Mammary epithelial cell (primary cell): ENCODE data around the gene FILIP1.

ENCODE experiments used
- CTCF ChIP-seq, 2 donors: IDR thresholded peaks in 1 of 2; conservative IDR thresholded peaks in 1 of 2; 2 replicates each; pipeline ENCODE4 v1.5.1; 2011 to 2012; ENCODE audit warnings: inconsistent platforms in 2 of 2, low read length in 2 of 2, mild to moderate bottlenecking in 2 of 2, control low read depth in 1 of 2, low read depth in 1 of 2; ENCODE audit not compliant: insufficient read depth in 1 of 2; ENCODE audit errors: extremely low read depth in 1 of 2
- EZH2 ChIP-seq: IDR thresholded peaks from 2 replicates; pipeline ENCODE4 v1.6.1; 2012; ENCODE audit warnings: low read length, inconsistent platforms, borderline replicate concordance

- no peak for TF ChIP-seq CTCF (conservative IDR thresholded peaks at IDR 0.05 in 1 of 2, IDR thresholded peaks at IDR 0.05 in 1 of 2; ENCODE audit: extremely low read depth in 1 of 2, insufficient read depth in 1 of 2, low read depth in 1 of 2, low read length in 2 of 2)
- no peak for TF ChIP-seq EZH2
These were observed 175.9 kb downstream of the FILIP1 start for GRCh38 chr6:75317503-75318206.
